Epithelial cell of proximal tubule (primary cell): Measurements from ENCODE around the gene MARCOL. TPM values are rescaled to one million over a fixed set of nuclear protein-coding genes. Genes with fewer than 3 reads are reported as not detected.
"Not testable (repeated sequence)": the region's sequence is repeated elsewhere in the genome, so short reads cannot be mapped to it uniquely, and the experiment has no call there.

Experiments used
- DNase-seq: peaks from one replicate; pipeline ENCODE4 v3.0.0-alpha.2; 2011; ENCODE audit warnings: low read depth
- H3K4me3 ChIP-seq: 2 replicates; pipeline ENCODE4 v1.5.1; 2011; ENCODE audit warnings: low read depth, mild to moderate bottlenecking, low read length
- total RNA-seq: library from RNA; depleted of rRNA; stranded (reverse); fragments of >200 nt; gene quantifications from 2 replicates; pipeline ENCODE4 v1.2.3, GENCODE V29; 2015
- TF ChIP-seq, protein P1 (sequence below): conservative IDR thresholded peaks from 2 replicates; pipeline ENCODE4 v1.5.1; 2012; ENCODE audit warnings: low read depth, mild to moderate bottlenecking, low read length

MARCOL gene
- total RNA-seq, 1 donor from 2014 or later: not detected

GRCh38 chr5:148261221-148261620 is 22.9 kb downstream of the MARCOL start:
- H3K4me3 ChIP-seq: no peak overlapping the region
- TF ChIP-seq, protein P1, sequence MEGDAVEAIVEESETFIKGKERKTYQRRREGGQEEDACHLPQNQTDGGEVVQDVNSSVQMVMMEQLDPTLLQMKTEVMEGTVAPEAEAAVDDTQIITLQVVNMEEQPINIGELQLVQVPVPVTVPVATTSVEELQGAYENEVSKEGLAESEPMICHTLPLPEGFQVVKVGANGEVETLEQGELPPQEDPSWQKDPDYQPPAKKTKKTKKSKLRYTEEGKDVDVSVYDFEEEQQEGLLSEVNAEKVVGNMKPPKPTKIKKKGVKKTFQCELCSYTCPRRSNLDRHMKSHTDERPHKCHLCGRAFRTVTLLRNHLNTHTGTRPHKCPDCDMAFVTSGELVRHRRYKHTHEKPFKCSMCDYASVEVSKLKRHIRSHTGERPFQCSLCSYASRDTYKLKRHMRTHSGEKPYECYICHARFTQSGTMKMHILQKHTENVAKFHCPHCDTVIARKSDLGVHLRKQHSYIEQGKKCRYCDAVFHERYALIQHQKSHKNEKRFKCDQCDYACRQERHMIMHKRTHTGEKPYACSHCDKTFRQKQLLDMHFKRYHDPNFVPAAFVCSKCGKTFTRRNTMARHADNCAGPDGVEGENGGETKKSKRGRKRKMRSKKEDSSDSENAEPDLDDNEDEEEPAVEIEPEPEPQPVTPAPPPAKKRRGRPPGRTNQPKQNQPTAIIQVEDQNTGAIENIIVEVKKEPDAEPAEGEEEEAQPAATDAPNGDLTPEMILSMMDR: no peak
- DNase-seq: no peak

DNA sequence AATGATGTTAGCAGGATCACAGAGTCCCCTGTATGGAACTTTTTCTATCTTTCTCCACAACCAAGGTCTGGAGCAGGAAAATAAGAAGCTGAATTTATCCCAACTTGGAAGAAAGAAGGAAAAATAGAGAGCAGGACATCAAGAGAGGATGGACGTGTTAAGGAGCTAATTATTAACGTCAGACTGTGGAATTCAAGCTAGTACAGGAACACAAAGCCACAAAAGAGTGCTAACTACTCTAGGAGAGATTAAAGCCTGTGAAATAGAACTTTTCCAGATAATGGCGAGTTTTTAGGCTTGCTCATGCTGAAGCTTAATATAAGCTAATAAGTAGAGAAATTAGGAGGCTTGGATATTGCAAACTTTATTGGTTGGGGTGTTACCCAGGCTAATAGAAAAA is 29.6 kb downstream of the MARCOL start:
- TF ChIP-seq, protein P1: no peak
- H3K4me3 ChIP-seq: peak overlapping the region; percentile 39
- peak; percentile 64 for DNase-seq

GRCh38 chr5:148268566-148268965 is 30.2 kb downstream of the MARCOL start, which contains the start of gene SPINK13:
SPINK13 (plus strand) TSS chr5:148268794; CDS start chr5:148270073, 1,279 bp downstream.
- peak; percentile 87 for DNase-seq
- TF ChIP-seq, protein P1: no peak
- peak within 1 kb of the TSS; percentile 39 for H3K4me3 ChIP-seq

GRCh38 chr5:148275129-148275528 is 36.8 kb downstream of the MARCOL start:
- DNase-seq, H3K4me3 ChIP-seq: not testable (repeated sequence)

DNA sequence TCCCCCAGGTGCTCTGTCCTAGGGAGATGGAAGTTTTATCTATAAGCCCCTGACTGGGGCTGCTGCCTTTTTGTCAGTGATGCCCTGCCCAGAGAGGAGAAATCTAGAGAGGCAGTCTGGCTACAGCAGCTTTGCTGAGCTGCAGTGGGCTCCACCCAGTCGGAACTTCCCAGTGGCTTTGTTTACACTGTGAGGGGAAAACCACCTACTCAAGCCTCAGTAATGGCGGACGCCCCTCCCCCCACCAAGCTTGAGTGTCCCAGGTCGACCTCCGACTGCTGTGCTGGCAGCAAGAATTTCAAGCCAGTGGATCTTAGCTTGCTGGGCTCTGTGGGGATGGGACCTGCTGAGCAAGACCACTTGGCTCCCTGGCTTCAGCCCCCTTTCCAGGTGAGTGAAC is 42.6 kb downstream of the MARCOL start:
- not testable (repeated sequence) for H3K4me3 ChIP-seq, DNase-seq

- not testable (repeated sequence) for DNase-seq
Measured at GRCh38 chr5:148281336-148281735, 43.0 kb downstream of the MARCOL start.

GRCh38 chr5:148290271-148291195 is 52.2 kb downstream of the MARCOL start:
- DNase-seq: no peak
- TF ChIP-seq, protein P1: peak; percentile 66
- no peak overlapping the region for H3K4me3 ChIP-seq

More at GRCh38 chr5:148281336-148281735, 43.0 kb downstream of the MARCOL start:
- not testable (repeated sequence) for H3K4me3 ChIP-seq

Other genes starting within 250 kb of the MARCOL start
- not detected in 2 replicates for gene SPINK5, start 174.5 kb upstream of the MARCOL start, total RNA-seq
- gene SPINK14, start 70.0 kb upstream of the MARCOL start, total RNA-seq: not detected in 2 replicates
- not detected in 2 replicates for gene SPINK6, start 35.5 kb upstream of the MARCOL start, total RNA-seq
- gene SPINK13, start 30.3 kb downstream of the MARCOL start, total RNA-seq: 0.07 and 0.58 TPM in 2 replicates
- gene SPINK7, start 73.9 kb downstream of the MARCOL start, total RNA-seq: not detected in 2 replicates
- gene SPINK9, start 97.0 kb downstream of the MARCOL start, total RNA-seq: not detected in 2 replicates
- 26.1 and 29.2 TPM in 2 replicates for gene FBXO38, start 145.4 kb downstream of the MARCOL start, total RNA-seq